CD8-positive, alpha-beta memory T cell (primary cell): ENCODE data around the gene F2R. TPM values are rescaled to one million over a fixed set of nuclear protein-coding genes. Genes with fewer than 3 reads are reported as not detected.

Experiments used
- CTCF ChIA-PET: fragments of 350-600 bp; sonication (Branson Sonifier 250); formaldehyde crosslinking; loops from one replicate; lab custom pipeline; 2021; ENCODE audit warnings: antibody characterized with exemption; lab: Charles Lee
- POLR2A ChIA-PET: fragments of 350-600 bp; sonication (Branson Sonifier 250); formaldehyde crosslinking; loops from one replicate; lab custom pipeline; 2021; ENCODE audit warnings: antibody characterized with exemption; lab: Charles Lee
- DNase-seq, 5 donors: peaks; one replicate each; pipeline versions ENCODE4 v3.0.0 to v3.0.0-alpha.2; 2020 to 2022; ENCODE audit warnings: mixed read lengths in 1 of 5
- H3K27ac ChIP-seq: one replicate; pipeline ENCODE4 v1.7.0; 2013; ENCODE audit warnings: low read depth, mild to moderate bottlenecking, low read length, moderate library complexity
- H3K27me3 ChIP-seq: 2 replicates; pipeline ENCODE4 v1.7.0; 2013; ENCODE audit warnings: low read length, mild to moderate bottlenecking; ENCODE audit not compliant: insufficient read depth, poor library complexity, severe bottlenecking
- H3K36me3 ChIP-seq: 2 replicates; pipeline ENCODE4 v1.7.0; 2013; ENCODE audit warnings: mild to moderate bottlenecking, low read length, moderate library complexity; ENCODE audit not compliant: insufficient read depth
- H3K4me1 ChIP-seq: 2 replicates; pipeline ENCODE4 v1.7.0; 2013; ENCODE audit warnings: mild to moderate bottlenecking, low read length, moderate library complexity; ENCODE audit not compliant: insufficient read depth
- H3K4me3 ChIP-seq: 2 replicates; pipeline ENCODE4 v1.7.0; 2013; ENCODE audit warnings: mild to moderate bottlenecking, low read length
- H3K9me3 ChIP-seq: 2 replicates; pipeline ENCODE4 v1.7.0; 2013; ENCODE audit warnings: mild to moderate bottlenecking, low read length
- H3K27ac Mint-ChIP-seq, 8 donors: one replicate each; pipeline ENCODE4 v1.8.0; 2020 to 2021; ENCODE audit warnings: mixed read lengths in 8 of 8, mild to moderate bottlenecking in 6 of 8, inconsistent platforms in 3 of 8, moderate library complexity in 3 of 8
- H3K27me3 Mint-ChIP-seq, 2 donors: one replicate each; pipeline ENCODE4 v1.8.0; 2020 to 2021; ENCODE audit warnings: mixed read lengths in 2 of 2, mild to moderate bottlenecking in 1 of 2, moderate library complexity in 1 of 2
- H3K36me3 Mint-ChIP-seq, 3 donors: one replicate each; pipeline ENCODE4 v1.8.0; 2020 to 2021; ENCODE audit warnings: mixed read lengths in 3 of 3, inconsistent platforms in 1 of 3, mild to moderate bottlenecking in 1 of 3
- H3K4me1 Mint-ChIP-seq, 3 donors: one replicate each; pipeline ENCODE4 v1.8.0; 2020 to 2021; ENCODE audit warnings: mixed read lengths in 3 of 3, inconsistent platforms in 1 of 3, mild to moderate bottlenecking in 1 of 3
- H3K4me3 Mint-ChIP-seq, 7 donors: one replicate each; pipeline ENCODE4 v1.8.0; 2020 to 2021; ENCODE audit warnings: mixed read lengths in 7 of 7, mild to moderate bottlenecking in 6 of 7, moderate library complexity in 4 of 7, inconsistent platforms in 2 of 7
- H3K9me3 Mint-ChIP-seq, 5 donors: one replicate each; pipeline ENCODE4 v1.8.0; 2020 to 2022; ENCODE audit warnings: mixed read lengths in 5 of 5, mild to moderate bottlenecking in 3 of 5, moderate library complexity in 2 of 5, inconsistent platforms in 1 of 5
- polyA plus RNA-seq: library from polyadenylated mRNA; unstranded; fragments of 300-500 nt; fragmentation: Illumina TruSeq; gene quantifications from one replicate; pipeline ENCODE4 v1.2.3, GENCODE V29; 2021
- total RNA-seq, 2 experiments: library from RNA; stranded (reverse); gene quantifications; one replicate each; pipeline ENCODE4 v1.2.3, GENCODE V29; 2021

The F2R gene
- total and polyA plus RNA-seq, 3 experiments from 2014 or later = 26.6 to 46.5 (median 27.4) TPM

GRCh38 chr5:76714751-76715485, 1.0 kb upstream of the F2R start:
- Histone ChIP-seq H3K36me3 (no peaks in the 10 kb centered on the region), H3K9me3 (no peaks in the 10 kb centered on the region), H3K27ac (no peak overlapping the region), H3K4me3 (peak overlapping the region; percentile 73), H3K4me1 (peaks cover 14% of the 10 kb centered on the region), H3K27me3 (no peaks in the 10 kb centered on the region)
- CTCF ChIA-PET = interaction anchor here (0.7 to 8.6 kb wide), 10 partner anchors 9 to 1167 kb away, joined by 3 to 79 read pairs (median 4); no protein-coding TSS in a partner anchor
- peaks cover 47 to 59% (median 57%) of the 10 kb centered on the region in 3 donors for H3K4me1 Mint-ChIP-seq
- POLR2A ChIA-PET = interaction anchor here (0.9 to 1.1 kb wide), 2 partner anchors 18 to 59 kb away, joined by 3 read pairs; no protein-coding TSS in a partner anchor
- peak; percentile 3 to 58 (median 13) for DNase-seq
- H3K9me3 Mint-ChIP-seq = no peaks in the 10 kb centered on the region
- peak overlapping the region; percentile 80 to 98 (median 91) for H3K4me3 Mint-ChIP-seq
- no peaks in the 10 kb centered on the region for H3K27me3 Mint-ChIP-seq
- H3K36me3 Mint-ChIP-seq = peaks cover 0 to 24% (median 0%) of the 10 kb centered on the region in 3 donors
- peak overlapping the region; percentile 9 to 97 (median 81) for H3K27ac Mint-ChIP-seq

GRCh38 chr5:76715486-76715735, 515 bp upstream of the F2R start:
- H3K27me3 ChIP-seq = no peaks in the 10 kb centered on the region
- ChIA-PET CTCF (interaction anchor here (0.7 to 8.6 kb wide), 9 partner anchors 10 to 1167 kb away, joined by 3 to 79 read pairs (median 5); no protein-coding TSS in a partner anchor), POLR2A (interaction anchor here (1.1 kb wide), 1 partner anchor 59 kb away, joined by 3 read pairs; no protein-coding TSS in a partner anchor)
- peak overlapping the region; percentile 73 for H3K4me3 ChIP-seq
- Mint-ChIP-seq H3K4me1 (peaks cover 47 to 60% (median 58%) of the 10 kb centered on the region in 3 donors), H3K4me3 (peak overlapping the region; percentile 80 to 98 (median 91)), H3K27me3 (no peaks in the 10 kb centered on the region), H3K9me3 (no peaks in the 10 kb centered on the region), H3K27ac (peak overlapping the region in 7 of 8 donors; percentile 9 to 97 (median 82)), H3K36me3 (peaks cover 0 to 24% (median 0%) of the 10 kb centered on the region in 3 donors)
- no peaks in the 10 kb centered on the region for H3K36me3 ChIP-seq
- peak overlapping the region; percentile 65 for H3K27ac ChIP-seq
- peak in 2 of 5 donors; percentile 9 to 14 for DNase-seq
- no peaks in the 10 kb centered on the region for H3K9me3 ChIP-seq
- peaks cover 14% of the 10 kb centered on the region for H3K4me1 ChIP-seq

GRCh38 chr5:76716456-76717157, 681 bp downstream of the F2R start:
- Histone ChIP-seq H3K4me1 (peaks cover 14% of the 10 kb centered on the region), H3K4me3 (peak overlapping the region; percentile 77), H3K27me3 (no peaks in the 10 kb centered on the region), H3K9me3 (no peaks in the 10 kb centered on the region), H3K36me3 (no peaks in the 10 kb centered on the region), H3K27ac (peak overlapping the region; percentile 72)
- Mint-ChIP-seq H3K4me3 (peak overlapping the region; percentile 80 to 98 (median 91)), H3K36me3 (peaks cover 0 to 24% (median 0%) of the 10 kb centered on the region in 3 donors), H3K4me1 (peaks cover 47 to 62% (median 58%) of the 10 kb centered on the region in 3 donors), H3K27ac (peak overlapping the region; percentile 76 to 97 (median 90)), H3K27me3 (no peaks in the 10 kb centered on the region), H3K9me3 (no peaks in the 10 kb centered on the region)
- DNase-seq = peak in 1 of 5 donors; percentile 3
- ChIA-PET POLR2A (interaction anchor here (0.6 to 1.4 kb wide), 3 partner anchors 16 to 44 kb away, joined by 3 to 8 read pairs (median 8); no protein-coding TSS in a partner anchor), CTCF (interaction anchor here (0.9 to 8.6 kb wide), 7 partner anchors 9 to 60 kb away, joined by 3 to 79 read pairs (median 4); no protein-coding TSS in a partner anchor)

- peak overlapping the region; percentile 80 to 98 (median 91) for H3K4me3 Mint-ChIP-seq
- Histone ChIP-seq H3K27ac (peak overlapping the region; percentile 72), H3K36me3 (no peaks in the 10 kb centered on the region), H3K27me3 (no peaks in the 10 kb centered on the region), H3K4me3 (peak overlapping the region; percentile 77), H3K9me3 (no peaks in the 10 kb centered on the region), H3K4me1 (peaks cover 14% of the 10 kb centered on the region)
- no peaks in the 10 kb centered on the region for H3K9me3 Mint-ChIP-seq
- POLR2A ChIA-PET = interaction anchor here (0.6 to 1.4 kb wide), 4 partner anchors 15 to 57 kb away, joined by 3 to 8 read pairs (median 6); no protein-coding TSS in a partner anchor
- no peak for DNase-seq
- H3K4me1 Mint-ChIP-seq = peaks cover 50 to 71% (median 65%) of the 10 kb centered on the region in 3 donors
- H3K27me3 Mint-ChIP-seq = no peaks in the 10 kb centered on the region
- CTCF ChIA-PET = interaction anchor here (0.6 to 8.6 kb wide), 10 partner anchors 8 to 59 kb away, joined by 3 to 79 read pairs (median 4); no protein-coding TSS in a partner anchor
- peak overlapping the region in 7 of 8 donors; percentile 35 to 97 (median 89) for H3K27ac Mint-ChIP-seq
- peaks cover 0 to 24% (median 0%) of the 10 kb centered on the region in 3 donors for H3K36me3 Mint-ChIP-seq
These were observed 1.5 kb downstream of the F2R start for GRCh38 chr5:76717222-76718083.

GRCh38 chr5:76718381-76718832, 2.5 kb downstream of the F2R start:
- CTCF ChIA-PET = interaction anchor here (1.5 to 8.6 kb wide), 4 partner anchors 14 to 56 kb away, joined by 3 to 79 read pairs (median 14); no protein-coding TSS in a partner anchor
- POLR2A ChIA-PET = no interaction called here
- no peaks in the 10 kb centered on the region for H3K9me3 Mint-ChIP-seq
- Histone ChIP-seq H3K4me1 (peaks cover 14% of the 10 kb centered on the region), H3K4me3 (no peak overlapping the region), H3K27ac (no peak overlapping the region), H3K9me3 (no peaks in the 10 kb centered on the region), H3K36me3 (no peaks in the 10 kb centered on the region), H3K27me3 (no peaks in the 10 kb centered on the region)
- no peak for DNase-seq
- peaks cover 0 to 26% (median 2%) of the 10 kb centered on the region in 3 donors for H3K36me3 Mint-ChIP-seq
- peaks cover 53 to 78% (median 73%) of the 10 kb centered on the region in 3 donors for H3K4me1 Mint-ChIP-seq
- H3K4me3 Mint-ChIP-seq = peak overlapping the region; percentile 55 to 92 (median 90)
- no peaks in the 10 kb centered on the region for H3K27me3 Mint-ChIP-seq
- H3K27ac Mint-ChIP-seq = peak overlapping the region in 7 of 8 donors; percentile 2 to 91 (median 42)

GRCh38 chr5:76718880-76719279, 3.0 kb downstream of the F2R start:
- Histone ChIP-seq H3K9me3 (no peaks in the 10 kb centered on the region), H3K4me3 (no peak overlapping the region), H3K27me3 (no peaks in the 10 kb centered on the region), H3K27ac (no peak overlapping the region), H3K4me1 (peaks cover 14% of the 10 kb centered on the region), H3K36me3 (no peaks in the 10 kb centered on the region)
- DNase-seq = no peak
- no peaks in the 10 kb centered on the region for H3K27me3 Mint-ChIP-seq
- H3K27ac Mint-ChIP-seq = peak overlapping the region in 6 of 8 donors; percentile 2 to 95 (median 30)
- H3K4me3 Mint-ChIP-seq = peak overlapping the region in 4 of 7 donors; percentile 51 to 92 (median 80)
- H3K36me3 Mint-ChIP-seq = peaks cover 2 to 26% (median 3%) of the 10 kb centered on the region in 3 donors
- no peaks in the 10 kb centered on the region for H3K9me3 Mint-ChIP-seq
- peaks cover 54 to 79% (median 77%) of the 10 kb centered on the region in 3 donors for H3K4me1 Mint-ChIP-seq
- POLR2A ChIA-PET = no interaction called here
- CTCF ChIA-PET = interaction anchor here (1.5 to 8.6 kb wide), 4 partner anchors 14 to 56 kb away, joined by 3 to 79 read pairs (median 14); no protein-coding TSS in a partner anchor
